NCI-H526 treated with DMSO at 0.1 percent for 48 hours (cell line): ENCODE results near the gene NACC1.

ENCODE experiments used
- DNase-seq: peaks from one replicate; lab custom pipeline; 2025; lab: John Stamatoyannopoulos, UW

NACC1 gene

DNA sequence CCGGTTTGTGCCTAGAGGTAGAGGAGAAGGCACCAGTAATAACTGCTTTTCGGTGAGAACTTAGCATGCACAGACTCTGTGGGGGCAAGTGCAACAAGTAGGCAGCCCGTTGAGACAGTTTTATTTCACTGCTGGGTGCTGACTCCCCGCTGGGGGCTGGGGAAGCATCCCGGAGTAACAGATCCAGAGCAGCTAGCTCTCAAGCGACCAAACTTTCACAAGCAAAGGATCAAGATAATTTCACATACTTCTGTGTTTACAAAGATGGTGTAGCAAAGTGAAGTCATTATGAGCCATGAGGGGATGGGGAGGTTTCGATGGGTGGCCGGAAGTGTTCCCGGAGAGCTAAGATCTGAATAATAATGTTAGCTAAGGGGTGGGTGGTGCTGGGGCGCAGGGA, 2.8 kb downstream of the NACC1 start:
- no peak for DNase-seq

GRCh38 chr19:13121551-13122274, 3.6 kb downstream of the NACC1 start:
- no peak for DNase-seq

- no peak for DNase-seq
Observed at GRCh38 chr19:13122275-13122878, 4.3 kb downstream of the NACC1 start.

DNA sequence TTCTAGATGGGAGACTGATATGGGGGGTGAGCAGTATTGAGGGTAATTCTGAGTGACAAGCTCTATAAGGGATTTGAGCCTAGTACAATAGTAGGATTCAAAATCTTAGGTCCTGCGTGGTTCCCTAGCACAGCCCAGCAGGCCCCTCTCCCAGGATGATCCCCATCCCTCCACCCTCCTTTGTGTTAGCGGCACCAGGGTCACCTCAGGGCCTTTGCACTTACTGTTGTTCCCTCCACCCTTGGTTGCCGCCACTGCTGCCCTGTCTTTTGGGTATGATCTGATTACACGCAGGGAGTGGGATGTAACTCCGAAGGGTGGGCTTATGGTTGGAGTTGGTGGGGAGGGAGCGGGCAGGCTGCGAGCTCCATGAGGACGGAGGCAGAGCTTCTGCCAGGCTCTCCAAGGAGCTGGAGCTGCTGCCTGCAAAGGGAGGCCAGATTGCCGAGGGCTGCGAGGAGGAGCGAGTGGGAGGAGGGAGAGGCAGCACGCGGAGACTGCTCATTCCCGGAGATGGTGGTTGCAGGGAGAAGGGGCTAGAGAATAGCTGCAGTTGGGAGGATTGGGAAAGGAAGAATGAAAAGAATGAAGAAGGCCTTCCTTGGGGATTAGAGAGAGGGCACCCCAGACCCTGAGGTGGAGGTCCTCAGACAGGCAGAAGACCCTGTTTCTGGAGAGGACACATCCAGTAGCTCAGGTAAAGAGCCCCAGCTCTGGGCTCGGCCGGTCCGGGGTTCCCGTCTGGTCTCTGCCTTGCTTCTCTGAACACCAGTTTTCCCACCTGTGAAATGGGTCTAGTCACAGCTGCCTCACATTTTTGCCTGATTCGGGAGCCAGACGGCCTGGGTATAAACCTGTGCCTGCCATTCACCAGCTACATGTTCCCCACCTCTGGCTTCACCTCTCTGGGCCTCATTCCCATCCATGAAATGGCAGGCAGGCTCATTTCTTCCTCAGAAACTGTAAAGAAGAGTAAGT, 5.2 kb downstream of the NACC1 start:
- DNase-seq: no peak

- DNase-seq: no peak
Observed at GRCh38 chr19:13127051-13127450, 9.0 kb downstream of the NACC1 start.

GRCh38 chr19:13127811-13128575, 9.9 kb downstream of the NACC1 start:
- no peak for DNase-seq

- no peak for DNase-seq
Observed at GRCh38 chr19:13128583-13128982, 10.5 kb downstream of the NACC1 start.

DNA sequence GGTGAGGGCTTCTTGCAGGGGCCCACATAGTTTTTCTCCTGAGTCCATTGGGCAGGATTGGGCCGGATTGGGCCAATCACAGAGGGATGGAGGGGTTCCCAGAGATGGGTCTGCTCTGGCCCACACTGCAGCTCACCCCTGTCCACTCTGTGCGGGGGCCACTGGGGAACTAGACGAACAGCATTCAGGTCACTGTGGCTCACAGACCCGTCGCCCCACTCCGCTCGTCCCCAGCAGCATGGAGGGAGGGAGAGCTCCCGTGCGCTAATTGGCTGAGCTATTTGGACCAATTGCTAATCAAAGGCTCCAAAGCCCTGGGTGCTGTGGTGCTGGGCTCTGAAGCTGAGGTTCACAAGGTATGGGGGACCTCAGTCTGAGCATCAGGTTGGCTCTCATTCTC, 11.3 kb downstream of the NACC1 start:
- no peak for DNase-seq

DNA sequence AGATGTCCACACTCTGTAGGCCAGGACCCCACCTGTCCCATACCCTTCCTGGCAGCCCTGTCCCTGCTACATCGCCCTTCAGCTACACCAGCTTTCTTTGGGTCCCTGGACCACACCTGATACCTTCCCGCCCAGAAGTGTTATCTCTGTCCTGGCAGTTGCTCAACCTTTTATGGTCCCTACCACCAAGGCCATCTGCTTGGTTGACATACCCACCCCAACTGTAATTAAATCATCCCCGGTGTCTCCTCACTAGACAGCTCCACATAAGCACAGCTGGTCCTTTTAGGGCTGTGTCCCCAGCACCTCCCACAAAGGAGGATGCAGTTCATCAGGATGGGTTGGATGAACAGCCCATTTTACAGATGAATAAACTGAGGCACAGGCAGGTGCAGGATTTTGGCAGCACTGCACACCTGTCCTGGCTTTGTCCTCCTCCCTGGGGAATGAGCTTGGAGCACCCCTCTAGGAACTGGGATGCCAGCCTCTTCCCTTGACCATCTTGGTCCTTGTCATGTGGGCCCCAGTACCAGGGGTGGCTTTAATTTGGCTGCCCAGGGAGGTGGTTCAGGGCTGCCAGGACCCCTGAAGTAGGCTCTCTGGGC, 12.9 kb downstream of the NACC1 start:
- no peak for DNase-seq

DNA sequence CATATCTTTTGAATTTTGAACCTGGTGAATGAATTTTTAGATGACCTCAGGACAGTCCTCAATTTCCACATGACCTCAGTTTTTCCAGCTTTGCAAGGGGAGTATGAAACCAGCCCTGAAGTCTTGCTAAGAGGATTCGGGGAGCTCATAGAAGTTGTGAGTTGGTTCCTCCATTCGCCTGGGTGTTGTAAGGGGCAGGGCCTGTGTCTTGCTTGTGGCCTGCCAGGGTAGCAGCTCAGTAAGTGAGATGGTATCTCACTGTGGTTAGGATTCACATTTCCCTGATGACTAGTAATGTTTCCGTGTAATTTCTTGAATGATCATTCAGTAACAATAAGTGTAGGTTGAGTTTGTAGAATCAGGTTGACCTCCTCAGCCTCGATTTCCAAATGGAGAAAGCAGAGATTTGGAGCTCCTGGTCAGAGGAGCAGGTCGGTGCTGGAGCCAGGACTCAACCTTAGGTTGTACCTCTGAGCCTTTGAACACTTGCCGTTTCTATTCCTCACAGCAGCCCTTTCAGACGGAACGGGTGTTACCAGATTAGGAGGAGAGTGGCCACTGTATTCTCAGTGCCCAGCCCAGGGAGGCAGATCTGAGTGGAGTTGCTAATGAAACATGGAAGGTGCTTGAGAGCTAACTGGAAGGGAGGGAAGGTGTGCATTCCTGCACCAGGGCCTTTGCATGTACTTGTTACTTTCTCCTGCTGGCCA, 14.6 kb downstream of the NACC1 start:
- no peak for DNase-seq

- DNase-seq: no peak
Observed at GRCh38 chr19:13133241-13133870, 15.3 kb downstream of the NACC1 start.

DNA sequence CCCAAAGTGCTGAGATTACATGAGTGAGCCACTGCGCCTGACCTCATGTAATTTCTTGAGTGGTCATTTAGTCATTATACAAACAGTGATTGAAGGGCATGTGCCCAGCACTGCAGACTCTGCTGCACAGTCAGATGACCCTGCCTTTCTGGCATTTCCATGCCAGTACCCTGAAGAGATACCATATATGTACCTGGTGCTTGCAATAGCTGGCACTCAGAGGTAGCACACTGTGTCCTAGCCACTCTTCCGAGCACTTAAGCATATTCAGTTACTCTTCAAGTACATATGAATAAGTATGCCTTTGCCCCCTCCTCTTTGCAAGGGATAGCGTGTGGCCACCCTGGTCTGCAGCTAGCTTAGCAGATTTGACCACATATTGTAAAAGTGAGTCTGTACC, 16.6 kb downstream of the NACC1 start:
- no peak for DNase-seq

DNA sequence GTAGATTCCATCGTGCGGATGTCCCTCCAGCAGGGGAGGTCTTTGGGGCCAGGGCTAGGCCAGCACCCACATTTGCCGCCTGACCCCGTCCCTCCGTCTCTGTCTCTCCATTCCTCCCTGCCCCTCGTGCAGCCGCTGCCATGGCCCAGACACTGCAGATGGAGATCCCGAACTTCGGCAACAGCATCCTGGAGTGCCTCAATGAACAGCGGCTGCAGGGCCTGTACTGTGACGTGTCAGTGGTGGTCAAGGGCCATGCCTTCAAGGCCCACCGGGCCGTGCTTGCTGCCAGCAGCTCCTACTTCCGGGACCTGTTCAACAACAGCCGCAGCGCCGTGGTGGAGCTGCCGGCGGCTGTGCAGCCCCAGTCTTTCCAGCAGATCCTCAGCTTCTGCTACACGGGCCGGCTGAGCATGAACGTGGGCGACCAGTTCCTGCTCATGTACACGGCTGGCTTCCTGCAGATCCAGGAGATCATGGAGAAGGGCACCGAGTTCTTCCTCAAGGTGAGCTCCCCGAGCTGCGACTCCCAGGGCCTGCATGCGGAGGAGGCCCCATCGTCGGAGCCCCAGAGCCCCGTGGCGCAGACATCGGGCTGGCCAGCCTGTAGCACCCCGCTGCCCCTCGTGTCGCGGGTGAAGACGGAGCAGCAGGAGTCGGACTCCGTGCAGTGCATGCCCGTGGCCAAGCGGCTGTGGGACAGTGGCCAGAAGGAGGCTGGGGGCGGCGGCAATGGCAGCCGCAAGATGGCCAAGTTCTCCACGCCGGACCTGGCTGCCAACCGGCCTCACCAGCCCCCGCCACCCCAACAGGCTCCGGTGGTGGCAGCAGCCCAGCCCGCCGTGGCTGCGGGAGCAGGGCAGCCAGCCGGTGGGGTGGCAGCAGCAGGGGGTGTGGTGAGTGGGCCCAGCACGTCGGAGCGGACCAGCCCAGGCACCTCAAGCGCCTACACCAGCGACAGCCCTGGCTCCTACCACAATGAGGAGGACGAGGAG, 17.3 kb downstream of the NACC1 start:
- DNase-seq: no peak

- no peak for DNase-seq
Observed at GRCh38 chr19:13137290-13137794, 19.3 kb downstream of the NACC1 start.

DNA sequence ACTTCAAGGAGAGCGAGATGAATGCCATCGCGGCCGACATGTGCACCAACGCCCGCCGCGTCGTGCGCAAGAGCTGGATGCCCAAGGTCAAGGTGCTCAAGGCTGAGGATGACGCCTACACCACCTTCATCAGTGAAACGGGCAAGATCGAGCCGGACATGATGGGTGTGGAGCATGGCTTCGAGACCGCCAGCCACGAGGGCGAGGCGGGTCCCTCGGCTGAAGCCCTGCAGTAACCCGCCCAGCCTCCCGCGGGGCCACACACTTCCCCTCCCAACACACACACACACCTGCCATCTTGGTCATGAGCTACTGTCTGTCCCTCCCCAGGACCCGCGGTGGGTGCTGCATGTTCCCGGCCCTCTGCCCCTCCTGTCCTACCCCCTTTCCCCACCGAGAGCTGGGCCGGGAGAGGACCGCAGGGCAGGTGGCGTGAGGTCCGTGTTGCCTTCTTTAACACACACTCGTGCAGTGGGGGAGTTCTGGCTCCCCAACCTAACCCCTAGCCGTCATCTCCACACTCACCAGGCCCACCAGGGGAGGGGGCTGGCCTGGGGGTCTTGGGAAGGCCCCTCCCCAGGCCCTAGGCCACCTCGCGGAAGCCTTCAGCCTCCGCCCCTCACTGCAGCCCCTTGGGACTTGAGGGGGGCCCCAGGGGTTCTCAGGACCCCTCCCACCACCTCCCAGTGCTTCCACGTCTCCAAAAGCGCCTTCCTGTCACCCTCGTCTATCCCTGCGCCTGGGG, 20.3 kb downstream of the NACC1 start:
- DNase-seq: no peak

GRCh38 chr19:13138916-13139198, 20.8 kb downstream of the NACC1 start:
- DNase-seq: no peak

GRCh38 chr19:13139633-13140311, 21.7 kb downstream of the NACC1 start:
- no peak for DNase-seq
